ENCODE data around the gene OR6S1. TPM values are rescaled to one million over a fixed set of nuclear protein-coding genes. Genes with fewer than 3 reads are reported as not detected.

The OR6S1 gene
- polyA plus RNA-seq, 1 of the 3 experiments (the other 2 are of a cell fraction): not detected

DNA sequence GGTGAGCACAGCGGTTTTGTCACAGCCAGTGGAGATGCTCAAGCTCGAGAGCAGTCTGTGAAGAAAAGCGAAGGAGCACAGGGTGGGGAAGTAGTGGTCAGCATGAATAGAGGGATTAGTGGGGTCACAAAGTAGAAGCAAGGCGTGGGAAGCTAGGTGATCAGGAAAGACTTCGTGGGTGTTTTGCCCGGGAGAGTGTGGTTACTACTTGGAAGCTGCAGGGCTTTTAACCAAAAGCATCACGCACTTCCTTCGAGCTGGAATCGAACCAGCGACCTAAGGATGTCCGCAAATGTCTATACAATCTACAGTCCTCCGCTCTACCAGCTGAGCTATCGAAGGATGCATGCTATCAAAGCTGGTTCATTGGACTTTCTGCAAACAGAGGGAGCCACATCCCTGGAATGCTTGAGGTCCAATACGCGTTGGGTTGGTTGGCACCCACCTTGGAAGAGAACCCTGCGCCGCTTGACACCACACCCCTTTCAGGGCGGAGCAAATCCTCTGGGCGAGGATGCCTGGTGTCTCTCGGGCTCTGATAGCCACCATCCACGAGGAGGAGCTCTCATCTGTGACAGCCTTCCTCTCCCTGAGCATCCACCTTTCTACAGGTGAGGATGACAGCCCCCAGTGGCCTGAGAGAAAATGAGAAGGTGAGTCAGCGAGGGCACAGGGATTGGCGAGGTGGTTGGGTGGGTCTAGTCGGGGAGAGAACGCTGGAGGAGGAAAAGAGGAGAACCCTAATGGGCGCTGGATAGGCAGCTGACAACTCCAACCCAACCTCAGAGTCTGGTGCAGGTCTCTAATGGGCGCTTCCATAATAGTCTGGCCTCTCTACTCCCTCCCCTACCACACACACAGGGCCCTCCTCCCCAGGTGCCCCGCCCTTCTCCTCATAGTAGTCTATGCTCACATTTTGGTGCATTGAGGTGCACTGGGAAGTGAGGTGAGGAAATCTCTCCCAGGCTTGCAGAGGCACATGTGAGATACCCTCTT, 16.0 kb upstream of the OR6S1 start:
- H4K20me1 ChIP-seq (ENCODE audit: insufficient read depth): no peaks in the 10 kb centered on the region
- WGBS (ENCODE audit: low lambda C conversion rate): 5% methylated on average over 26 of the region's 28 CpGs
- no peaks in the 10 kb centered on the region for H3K4me1 ChIP-seq (ENCODE audit: control insufficient read depth in 1 of 2, insufficient read depth in 2 of 2, low read depth in 1 of 2, low read length in 1 of 2)
- peaks cover 82% of the 10 kb centered on the region for H3K27me3 ChIP-seq (ENCODE audit: insufficient read depth)
- DNase-seq: no peak
- no peak overlapping the region for H3K4me2 ChIP-seq
- no peak overlapping the region for H3K4me3 ChIP-seq (ENCODE audit: low read depth in 2 of 2, low read length in 1 of 2)
- TF ChIP-seq GABPA (IDR thresholded peaks at IDR 0.05; ENCODE audit: low read depth) (no peak), SMC3 (IDR thresholded peaks at IDR 0.05; ENCODE audit: low read depth, low read length) (no peak), POLR2AphosphoS5 (IDR thresholded peaks at IDR 0.05; ENCODE audit: low read depth, low read length) (no peak)
- ChIA-PET POLR2A (no interaction called here), CTCF (interaction anchor here (0.5 to 0.8 kb wide), 2 partner anchors 15 to 35 kb away, joined by 3 read pairs; no protein-coding TSS in a partner anchor)
- peaks cover 3% of the 10 kb centered on the region for H3F3A ChIP-seq (replicated peaks; ENCODE audit: insufficient read depth)
- H3K9me3 ChIP-seq: no peaks in the 10 kb centered on the region
- no peaks in the 10 kb centered on the region for H3K79me2 ChIP-seq (ENCODE audit: insufficient read depth)
- H2AFZ ChIP-seq (ENCODE audit: low read depth): no peak overlapping the region
- H3K36me3 ChIP-seq (replicated peaks in 1 of 2; ENCODE audit: control insufficient read depth in 1 of 2, insufficient read depth in 2 of 2, low read length in 1 of 2): no peaks in the 10 kb centered on the region
- no peak overlapping the region for H3K9ac ChIP-seq
- H3K27ac ChIP-seq (ENCODE audit: low read depth in 2 of 2, low read length in 1 of 2): no peak overlapping the region
- H3K9me2 ChIP-seq: no peaks in the 10 kb centered on the region

DNA sequence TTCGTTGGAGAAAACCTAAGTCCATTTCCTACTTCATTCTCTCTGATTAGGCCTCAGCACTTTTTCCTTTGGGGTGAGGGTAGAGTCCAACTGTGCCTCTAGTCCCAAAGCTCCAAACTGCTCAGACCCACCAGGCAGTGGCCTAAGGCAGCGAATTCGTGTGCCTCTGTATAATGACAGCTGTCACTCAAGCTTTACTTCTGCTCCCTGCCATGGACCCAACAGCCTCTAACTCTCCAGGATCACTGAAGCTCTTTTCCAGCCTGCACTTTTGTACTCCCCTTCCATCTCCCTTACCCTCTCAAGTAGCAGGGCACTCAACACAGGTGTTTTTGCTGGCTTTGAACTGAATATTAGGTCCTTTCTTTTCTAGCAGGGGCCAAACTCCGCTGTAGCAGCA, 14.8 kb upstream of the OR6S1 start:
- Histone ChIP-seq H3F3A (replicated peaks; ENCODE audit: insufficient read depth) (peaks cover 3% of the 10 kb centered on the region), H3K36me3 (replicated peaks in 1 of 2; ENCODE audit: control insufficient read depth in 1 of 2, insufficient read depth in 2 of 2, low read length in 1 of 2) (no peaks in the 10 kb centered on the region), H4K20me1 (ENCODE audit: insufficient read depth) (no peaks in the 10 kb centered on the region), H3K4me2 (no peak overlapping the region), H3K27me3 (ENCODE audit: insufficient read depth) (peaks cover 77% of the 10 kb centered on the region), H3K4me3 (ENCODE audit: low read depth in 2 of 2, low read length in 1 of 2) (no peak overlapping the region), H3K27ac (ENCODE audit: low read depth in 2 of 2, low read length in 1 of 2) (no peak overlapping the region), H3K79me2 (ENCODE audit: insufficient read depth) (no peaks in the 10 kb centered on the region), H3K9me2 (no peaks in the 10 kb centered on the region), H3K9ac (no peak overlapping the region), H3K4me1 (ENCODE audit: control insufficient read depth in 1 of 2, insufficient read depth in 2 of 2, low read depth in 1 of 2, low read length in 1 of 2) (no peaks in the 10 kb centered on the region), H2AFZ (ENCODE audit: low read depth) (no peak overlapping the region), H3K9me3 (no peaks in the 10 kb centered on the region)
- ChIA-PET POLR2A (no interaction called here), CTCF (no interaction called here)
- no peak for DNase-seq
- WGBS (ENCODE audit: low lambda C conversion rate): 13% methylated on average over 4 of the region's 4 CpGs
- TF ChIP-seq, protein P1, sequence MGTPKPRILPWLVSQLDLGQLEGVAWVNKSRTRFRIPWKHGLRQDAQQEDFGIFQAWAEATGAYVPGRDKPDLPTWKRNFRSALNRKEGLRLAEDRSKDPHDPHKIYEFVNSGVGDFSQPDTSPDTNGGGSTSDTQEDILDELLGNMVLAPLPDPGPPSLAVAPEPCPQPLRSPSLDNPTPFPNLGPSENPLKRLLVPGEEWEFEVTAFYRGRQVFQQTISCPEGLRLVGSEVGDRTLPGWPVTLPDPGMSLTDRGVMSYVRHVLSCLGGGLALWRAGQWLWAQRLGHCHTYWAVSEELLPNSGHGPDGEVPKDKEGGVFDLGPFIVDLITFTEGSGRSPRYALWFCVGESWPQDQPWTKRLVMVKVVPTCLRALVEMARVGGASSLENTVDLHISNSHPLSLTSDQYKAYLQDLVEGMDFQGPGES (IDR thresholded peaks at IDR 0.05; ENCODE audit: low read depth, low read length): no peak
- TF ChIP-seq, protein P2, sequence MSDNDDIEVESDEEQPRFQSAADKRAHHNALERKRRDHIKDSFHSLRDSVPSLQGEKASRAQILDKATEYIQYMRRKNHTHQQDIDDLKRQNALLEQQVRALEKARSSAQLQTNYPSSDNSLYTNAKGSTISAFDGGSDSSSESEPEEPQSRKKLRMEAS (IDR thresholded peaks at IDR 0.05; ENCODE audit: low read depth): no peak
- TF ChIP-seq ZBTB33 (IDR thresholded peaks at IDR 0.05; ENCODE audit: borderline replicate concordance, low read depth) (no peak), TAF1 (IDR thresholded peaks at IDR 0.05; ENCODE audit: borderline replicate concordance, low read depth, low read length) (no peak), RFX5 (IDR thresholded peaks at IDR 0.05; ENCODE audit: low read length) (no peak), RCOR1 (IDR thresholded peaks at IDR 0.05; ENCODE audit: low read length) (no peak), SIN3A (IDR thresholded peaks at IDR 0.05; ENCODE audit: borderline replicate concordance, low read depth, low read length) (no peak), MXI1 (IDR thresholded peaks at IDR 0.05; ENCODE audit: low read depth, low read length) (no peak), GABPA (IDR thresholded peaks at IDR 0.05; ENCODE audit: low read depth) (no peak), POLR2AphosphoS5 (IDR thresholded peaks at IDR 0.05; ENCODE audit: low read depth, low read length) (no peak), NRF1 (IDR thresholded peaks at IDR 0.05; ENCODE audit: low read depth, low read length) (no peak)
- TF ChIP-seq, protein P3, sequence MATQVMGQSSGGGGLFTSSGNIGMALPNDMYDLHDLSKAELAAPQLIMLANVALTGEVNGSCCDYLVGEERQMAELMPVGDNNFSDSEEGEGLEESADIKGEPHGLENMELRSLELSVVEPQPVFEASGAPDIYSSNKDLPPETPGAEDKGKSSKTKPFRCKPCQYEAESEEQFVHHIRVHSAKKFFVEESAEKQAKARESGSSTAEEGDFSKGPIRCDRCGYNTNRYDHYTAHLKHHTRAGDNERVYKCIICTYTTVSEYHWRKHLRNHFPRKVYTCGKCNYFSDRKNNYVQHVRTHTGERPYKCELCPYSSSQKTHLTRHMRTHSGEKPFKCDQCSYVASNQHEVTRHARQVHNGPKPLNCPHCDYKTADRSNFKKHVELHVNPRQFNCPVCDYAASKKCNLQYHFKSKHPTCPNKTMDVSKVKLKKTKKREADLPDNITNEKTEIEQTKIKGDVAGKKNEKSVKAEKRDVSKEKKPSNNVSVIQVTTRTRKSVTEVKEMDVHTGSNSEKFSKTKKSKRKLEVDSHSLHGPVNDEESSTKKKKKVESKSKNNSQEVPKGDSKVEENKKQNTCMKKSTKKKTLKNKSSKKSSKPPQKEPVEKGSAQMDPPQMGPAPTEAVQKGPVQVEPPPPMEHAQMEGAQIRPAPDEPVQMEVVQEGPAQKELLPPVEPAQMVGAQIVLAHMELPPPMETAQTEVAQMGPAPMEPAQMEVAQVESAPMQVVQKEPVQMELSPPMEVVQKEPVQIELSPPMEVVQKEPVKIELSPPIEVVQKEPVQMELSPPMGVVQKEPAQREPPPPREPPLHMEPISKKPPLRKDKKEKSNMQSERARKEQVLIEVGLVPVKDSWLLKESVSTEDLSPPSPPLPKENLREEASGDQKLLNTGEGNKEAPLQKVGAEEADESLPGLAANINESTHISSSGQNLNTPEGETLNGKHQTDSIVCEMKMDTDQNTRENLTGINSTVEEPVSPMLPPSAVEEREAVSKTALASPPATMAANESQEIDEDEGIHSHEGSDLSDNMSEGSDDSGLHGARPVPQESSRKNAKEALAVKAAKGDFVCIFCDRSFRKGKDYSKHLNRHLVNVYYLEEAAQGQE (IDR thresholded peaks at IDR 0.05; ENCODE audit: low read depth, low read length): no peak
